Thoracic aorta (tissue), 2 donors: ENCODE measurements around the gene CRHR2. TPM values are rescaled to one million over a fixed set of nuclear protein-coding genes. Genes with fewer than 3 reads are reported as not detected.
"Not testable (repeated sequence)": the region's sequence is repeated elsewhere in the genome, so short reads cannot be mapped to it uniquely, and the experiment has no call there.

Experiments used
- ATAC-seq: fragments of 150-250 bp; one replicate; pipeline ENCODE4 v1.8.0; 2017; ENCODE audit warnings: low read depth; ENCODE audit not compliant: insufficient number of reproducible peaks, low FRiP score
- DNase-seq: peaks from one replicate; pipeline ENCODE4 v3.0.0-alpha.2; 2020; ENCODE audit warnings: low spot score
- H3K27ac ChIP-seq, 2 donors: fragments of 200-600 bp; sonication (generic); 1 replicate in 1 of 2; 2 replicates in 1 of 2; pipeline ENCODE4 v1.5.1; 2016; ENCODE audit warnings: mild to moderate bottlenecking in 2 of 2, moderate library complexity in 2 of 2
- H3K27me3 ChIP-seq: fragments of 200-600 bp; sonication (generic); replicated peaks from 2 replicates; pipeline ENCODE4 v1.6.0; 2016; ENCODE audit warnings: mild to moderate bottlenecking; ENCODE audit not compliant: insufficient read depth
- H3K36me3 ChIP-seq: fragments of 200-600 bp; sonication (generic); one replicate; pipeline ENCODE4 v1.5.1; 2016
- H3K4me1 ChIP-seq, 2 donors: fragments of 200-600 bp; sonication (generic); 1 replicate in 1 of 2; 2 replicates in 1 of 2; pipeline versions ENCODE4 v1.5.1 to v1.6.0; 2016; ENCODE audit warnings: low read depth in 2 of 2, mild to moderate bottlenecking in 1 of 2; ENCODE audit not compliant: control insufficient read depth in 1 of 2
- H3K4me3 ChIP-seq: fragments of 200-600 bp; sonication (generic); 2 replicates; pipeline ENCODE4 v1.5.1; 2016; ENCODE audit warnings: mild to moderate bottlenecking
- H3K9me3 ChIP-seq: fragments of 200-600 bp; sonication (generic); 2 replicates; pipeline ENCODE4 v1.5.1; 2016
- total RNA-seq, 2 donors: library from RNA; depleted of rRNA; stranded (reverse); fragments of >200 nt; gene quantifications; one replicate each; pipeline versions ENCODE4 v1.1.0 to v1.2.3, GENCODE V29; 2016
- TF ChIP-seq, protein P1 (sequence below): fragments of 200-600 bp; sonication (generic); IDR thresholded peaks from one replicate; pipeline ENCODE4 v1.5.1; 2019; ENCODE audit warnings: antibody characterized with exemption

The CRHR2 gene
- total RNA-seq, 2 donors from 2014 or later, result 0.21 TPM; not detected in 1

- Histone ChIP-seq H3K36me3 (no peaks in the 10 kb centered on the region), H3K27me3 (no peaks in the 10 kb centered on the region), H3K9me3 (no peaks in the 10 kb centered on the region), H3K4me1 (no peaks in the 10 kb centered on the region), H3K27ac (no peak overlapping the region), H3K4me3 (no peak overlapping the region)
- no peak for ATAC-seq
- DNase-seq, result no peak
- TF ChIP-seq, protein P1, sequence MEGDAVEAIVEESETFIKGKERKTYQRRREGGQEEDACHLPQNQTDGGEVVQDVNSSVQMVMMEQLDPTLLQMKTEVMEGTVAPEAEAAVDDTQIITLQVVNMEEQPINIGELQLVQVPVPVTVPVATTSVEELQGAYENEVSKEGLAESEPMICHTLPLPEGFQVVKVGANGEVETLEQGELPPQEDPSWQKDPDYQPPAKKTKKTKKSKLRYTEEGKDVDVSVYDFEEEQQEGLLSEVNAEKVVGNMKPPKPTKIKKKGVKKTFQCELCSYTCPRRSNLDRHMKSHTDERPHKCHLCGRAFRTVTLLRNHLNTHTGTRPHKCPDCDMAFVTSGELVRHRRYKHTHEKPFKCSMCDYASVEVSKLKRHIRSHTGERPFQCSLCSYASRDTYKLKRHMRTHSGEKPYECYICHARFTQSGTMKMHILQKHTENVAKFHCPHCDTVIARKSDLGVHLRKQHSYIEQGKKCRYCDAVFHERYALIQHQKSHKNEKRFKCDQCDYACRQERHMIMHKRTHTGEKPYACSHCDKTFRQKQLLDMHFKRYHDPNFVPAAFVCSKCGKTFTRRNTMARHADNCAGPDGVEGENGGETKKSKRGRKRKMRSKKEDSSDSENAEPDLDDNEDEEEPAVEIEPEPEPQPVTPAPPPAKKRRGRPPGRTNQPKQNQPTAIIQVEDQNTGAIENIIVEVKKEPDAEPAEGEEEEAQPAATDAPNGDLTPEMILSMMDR, result no peak
Measured at GRCh38 chr7:30645661-30646060, 36.6 kb downstream of the CRHR2 start.

DNA sequence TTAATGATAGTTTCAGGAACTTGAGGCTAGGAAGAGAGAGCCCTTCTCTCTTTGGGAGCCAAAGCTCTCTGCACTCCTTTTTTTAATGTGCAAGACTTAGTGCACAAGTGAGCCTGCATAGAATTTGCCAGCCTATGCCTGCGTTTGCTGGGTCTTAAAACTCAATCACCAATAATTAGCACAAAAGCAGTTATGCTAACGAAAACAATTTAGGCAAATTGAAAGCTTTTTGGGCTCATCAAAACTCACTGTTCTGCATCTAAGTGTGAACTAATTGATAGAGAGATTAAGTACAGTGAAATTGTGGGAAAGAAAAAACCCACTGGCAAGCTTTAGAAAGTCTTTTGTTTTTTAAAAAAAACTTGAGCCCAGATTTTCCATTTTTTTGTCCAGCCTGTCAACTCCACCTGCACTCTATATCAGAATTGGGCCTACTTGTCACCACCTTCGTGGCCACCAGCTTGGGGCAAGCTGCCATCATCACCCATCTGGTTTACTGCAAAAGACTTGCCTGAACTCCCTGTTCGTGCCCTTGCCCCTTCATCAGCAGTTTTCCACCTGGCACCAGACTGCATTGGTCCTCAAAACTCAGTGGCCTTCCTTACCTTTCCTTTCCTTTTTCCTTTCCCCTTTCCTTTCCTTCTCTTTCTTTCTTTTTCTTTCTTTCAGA lies 37.8 kb downstream of the CRHR2 start:
- Histone ChIP-seq H3K4me1 (no peaks in the 10 kb centered on the region), H3K9me3 (no peaks in the 10 kb centered on the region), H3K27me3 (no peaks in the 10 kb centered on the region), H3K4me3 (no peak overlapping the region), H3K27ac (no peak overlapping the region), H3K36me3 (no peaks in the 10 kb centered on the region)
- no peak for ATAC-seq
- TF ChIP-seq, protein P1, result no peak
- no peak for DNase-seq

DNA sequence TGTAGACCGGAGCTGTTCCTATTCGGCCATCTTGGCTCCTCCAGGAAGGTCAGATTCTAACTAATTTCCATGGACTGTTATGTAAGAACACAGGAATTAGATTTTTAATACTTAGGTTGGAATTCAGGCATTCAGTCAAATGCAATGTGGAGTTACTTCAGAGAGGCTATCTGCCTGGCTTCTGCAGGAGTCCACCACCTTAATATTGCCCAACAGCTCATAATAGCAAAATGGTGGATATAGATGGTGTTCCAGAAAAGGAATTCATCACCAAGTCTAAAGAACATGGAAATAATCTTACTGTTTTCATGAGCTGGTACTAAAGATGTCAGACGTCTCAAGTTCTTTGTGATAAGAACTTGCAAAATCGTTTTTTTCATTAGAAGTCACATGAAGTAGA lies 39.5 kb downstream of the CRHR2 start:
- Histone ChIP-seq H3K36me3 (no peaks in the 10 kb centered on the region), H3K4me1 (no peaks in the 10 kb centered on the region), H3K27me3 (no peaks in the 10 kb centered on the region), H3K27ac (no peak overlapping the region), H3K4me3 (no peak overlapping the region), H3K9me3 (no peaks in the 10 kb centered on the region)
- DNase-seq, result no peak
- no peak for ATAC-seq
- TF ChIP-seq, protein P1, result no peak

- H3K27ac ChIP-seq, ATAC-seq, DNase-seq, H3K27me3 ChIP-seq, H3K4me1 ChIP-seq, H3K9me3 ChIP-seq, H3K36me3 ChIP-seq, H3K4me3 ChIP-seq: not testable (repeated sequence)
Measured at GRCh38 chr7:30642322-30642721, 39.9 kb downstream of the CRHR2 start.

GRCh38 chr7:30635798-30636197 lies 46.5 kb downstream of the CRHR2 start:
- H3K36me3 ChIP-seq, result peaks cover 29% of the 10 kb centered on the region
- H3K27me3 ChIP-seq, result no peaks in the 10 kb centered on the region
- TF ChIP-seq, protein P1, result no peak
- H3K9me3 ChIP-seq, result no peaks in the 10 kb centered on the region
- no peak for ATAC-seq
- DNase-seq, result no peak
- no peaks in the 10 kb centered on the region for H3K4me1 ChIP-seq
- H3K27ac ChIP-seq, result no peak overlapping the region
- H3K4me3 ChIP-seq, result no peak overlapping the region
